SH-SY5Y (cell line): Measurements from ENCODE around the gene CHP1.

Experiments used
- GATA2 ChIP-seq: IDR thresholded peaks from 2 replicates; pipeline ENCODE4 v1.6.1; 2011; ENCODE audit warnings: mild to moderate bottlenecking, low read depth, low read length
- GATA3 ChIP-seq: IDR thresholded peaks from 2 replicates; pipeline ENCODE4 v1.6.1; 2011; ENCODE audit warnings: low read depth, mild to moderate bottlenecking, low read length, moderate library complexity

DNA sequence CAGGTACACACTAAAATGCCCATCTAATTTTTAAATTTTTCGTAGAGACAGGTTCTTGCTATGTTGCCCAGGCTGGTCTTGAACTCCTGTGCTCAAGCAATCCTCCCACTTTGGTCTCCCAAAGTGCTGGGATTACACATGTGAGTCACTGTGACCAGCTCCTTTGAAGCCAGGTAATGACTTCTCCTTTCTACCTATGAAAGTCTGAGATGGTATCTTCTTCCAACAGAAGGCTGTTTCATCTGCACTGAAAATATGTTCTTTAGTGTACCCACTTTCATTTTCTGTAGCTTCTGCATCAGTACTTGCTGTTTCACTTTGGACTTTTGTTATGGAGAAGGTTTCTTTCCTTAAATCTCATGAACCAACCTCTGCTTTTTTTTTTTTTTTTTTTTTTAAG, 92.5 kb downstream of the CHP1 start:
- TF ChIP-seq GATA2 (no peak), GATA3 (no peak)
